Endodermal cell (in vitro differentiated cells): ENCODE data around the gene HIBADH. TPM values are rescaled to one million over a fixed set of nuclear protein-coding genes. Genes with fewer than 3 reads are reported as not detected.

Source experiments
- DNase-seq: peaks from one replicate; pipeline ENCODE4 v3.0.0-alpha.2; 2017
- H3K27ac ChIP-seq: 2 replicates; pipeline ENCODE4 v1.5.1; 2013; ENCODE audit warnings: mild to moderate bottlenecking, low read depth, low read length, moderate library complexity
- H3K27me3 ChIP-seq: 2 replicates; pipeline ENCODE4 v1.6.1; 2013; ENCODE audit warnings: mild to moderate bottlenecking, low read length, moderate library complexity; ENCODE audit not compliant: insufficient read depth, control insufficient read depth, poor library complexity, severe bottlenecking
- H3K36me3 ChIP-seq: 2 replicates; pipeline ENCODE4 v1.7.0; 2013; ENCODE audit warnings: mild to moderate bottlenecking, low read length, moderate library complexity; ENCODE audit not compliant: control insufficient read depth, insufficient read depth
- H3K4me1 ChIP-seq: one replicate; pipeline ENCODE4 v1.7.0; 2013; ENCODE audit warnings: low read length; ENCODE audit not compliant: control insufficient read depth, insufficient read depth
- H3K4me3 ChIP-seq: 2 replicates; pipeline ENCODE4 v1.5.1; 2013; ENCODE audit warnings: mild to moderate bottlenecking, low read length, moderate library complexity
- H3K9ac ChIP-seq: 2 replicates; pipeline ENCODE4 v1.6.1; 2013; ENCODE audit warnings: mild to moderate bottlenecking, low read length, moderate library complexity; ENCODE audit not compliant: poor library complexity, severe bottlenecking; ENCODE audit errors: extremely low read depth
- H3K9me3 ChIP-seq: 2 replicates; pipeline ENCODE4 v1.6.1; 2013; ENCODE audit warnings: mild to moderate bottlenecking, low read length, moderate library complexity; ENCODE audit not compliant: control insufficient read depth
- H3K27ac Mint-ChIP-seq: 2 replicates; pipeline ENCODE4 v1.8.0; 2020; ENCODE audit warnings: mixed read lengths
- H3K27me3 Mint-ChIP-seq: 2 replicates; pipeline ENCODE4 v1.8.0; 2021; ENCODE audit warnings: mild to moderate bottlenecking, mixed read lengths; ENCODE audit not compliant: insufficient read depth
- H3K36me3 Mint-ChIP-seq: 2 replicates; pipeline ENCODE4 v1.8.0; 2020; ENCODE audit warnings: low read depth, mixed read lengths
- H3K4me1 Mint-ChIP-seq: 2 replicates; pipeline ENCODE4 v1.8.0; 2020; ENCODE audit warnings: mixed read lengths
- H3K4me3 Mint-ChIP-seq: 2 replicates; pipeline ENCODE4 v1.8.0; 2020; ENCODE audit warnings: mild to moderate bottlenecking, moderate library complexity, mixed read lengths
- H3K9me3 Mint-ChIP-seq: 2 replicates; pipeline ENCODE4 v1.8.0; 2020; ENCODE audit warnings: mild to moderate bottlenecking, mixed read lengths
- CTCF ChIP-seq: fragments of 200-600 bp; sonication (generic); conservative IDR thresholded peaks from 2 replicates; pipeline ENCODE4 v1.5.0; 2021; ENCODE audit warnings: antibody characterized with exemption, mild to moderate bottlenecking
- WGBS, 2 experiments: methylation state at CpG; one replicate each; pipeline versions ENCODE4 v1.1.5 to v1.1.7; 2013; ENCODE audit warnings: missing lambda C conversion rate in 2 of 2, mixed read lengths in 1 of 2; ENCODE audit not compliant: insufficient coverage in 1 of 2, insufficient read length in 1 of 2; 5-methylcytosine and 5-hydroxymethylcytosine counted together
- total RNA-seq, 2 donors: library from RNA; stranded (reverse); fragmentation: NEBNext Ultra II Directional in 1 of 2; extraction: Animal tissue kit (Norgen Biotek cat#: 25700) in 1 of 2; gene quantifications; 2 replicates in 1 of 2; 3 replicates in 1 of 2; pipeline ENCODE4 v1.2.1, GENCODE V29; 2021

Gene HIBADH
- total RNA-seq, 2 donors from 2014 or later = 48.3 to 78.1 TPM

- H3K27ac Mint-ChIP-seq = no peak overlapping the region
- peaks cover 25% of the 10 kb centered on the region for H3K36me3 Mint-ChIP-seq
- WGBS, 2 experiments = 88 to 100% methylated on average over 1 of the region's 1 CpG
These were observed 31.3 kb downstream of the HIBADH start for GRCh38 chr7:27631391-27631790.

GRCh38 chr7:27627146-27627545, 35.5 kb downstream of the HIBADH start:
- Histone ChIP-seq H3K36me3 (peaks cover 12% of the 10 kb centered on the region), H3K27ac (no peak overlapping the region), H3K27me3 (no peaks in the 10 kb centered on the region), H3K4me3 (no peak overlapping the region), H3K9ac (no peak overlapping the region), H3K9me3 (no peaks in the 10 kb centered on the region), H3K4me1 (no peaks in the 10 kb centered on the region)
- Mint-ChIP-seq H3K36me3 (peaks cover 27% of the 10 kb centered on the region), H3K27ac (no peak overlapping the region), H3K9me3 (no peaks in the 10 kb centered on the region), H3K4me3 (no peak overlapping the region), H3K27me3 (no peaks in the 10 kb centered on the region), H3K4me1 (no peaks in the 10 kb centered on the region)
- TF ChIP-seq CTCF = no peak
- DNase-seq = no peak
- 80 to 91% methylated on average over 1 of the region's 1 CpG for WGBS, 2 experiments

More at GRCh38 chr7:27631391-27631790, 31.3 kb downstream of the HIBADH start:
- Histone ChIP-seq H3K36me3 (peaks cover 12% of the 10 kb centered on the region), H3K27me3 (no peaks in the 10 kb centered on the region), H3K27ac (no peak overlapping the region), H3K4me1 (peaks cover 6% of the 10 kb centered on the region), H3K9ac (no peak overlapping the region), H3K4me3 (no peak overlapping the region), H3K9me3 (no peaks in the 10 kb centered on the region)
- H3K4me3 Mint-ChIP-seq = no peak overlapping the region
- H3K4me1 Mint-ChIP-seq = peaks cover 32% of the 10 kb centered on the region
- DNase-seq = no peak
- H3K27me3 Mint-ChIP-seq = no peaks in the 10 kb centered on the region
- H3K9me3 Mint-ChIP-seq = no peaks in the 10 kb centered on the region
- no peak for TF ChIP-seq CTCF

- Mint-ChIP-seq H3K27ac (no peak overlapping the region), H3K4me1 (peaks cover 2% of the 10 kb centered on the region), H3K4me3 (no peak overlapping the region), H3K36me3 (peaks cover 63% of the 10 kb centered on the region), H3K9me3 (peaks cover 36% of the 10 kb centered on the region), H3K27me3 (no peaks in the 10 kb centered on the region)
- Histone ChIP-seq H3K36me3 (peaks cover 25% of the 10 kb centered on the region), H3K9me3 (peaks cover 45% of the 10 kb centered on the region), H3K27ac (no peak overlapping the region), H3K27me3 (no peaks in the 10 kb centered on the region), H3K9ac (no peak overlapping the region), H3K4me1 (no peaks in the 10 kb centered on the region), H3K4me3 (peak overlapping the region; percentile 66)
- WGBS, 2 experiments = no CpG with 5 or more reads among the region's 1 CpG
- TF ChIP-seq CTCF = no peak
- no peak for DNase-seq
These were observed 43.2 kb downstream of the HIBADH start for GRCh38 chr7:27619492-27619891.
